Progenitor cell of endocrine pancreas (in vitro differentiated cells): ENCODE results near the gene TIMM17A. TPM values are rescaled to one million over a fixed set of nuclear protein-coding genes. Genes with fewer than 3 reads are reported as not detected.
A peak's percentile ranks its signal among the peaks of the same experiment; 100 is the strongest.

Experiments
- DNase-seq: peaks from one replicate; pipeline ENCODE4 v3.0.0; 2021; ENCODE audit warnings: low spot score; ENCODE audit not compliant: unreplicated experiment
- H3K27ac Mint-ChIP-seq: 2 replicates; pipeline ENCODE4 v1.8.0; 2021; ENCODE audit warnings: mild to moderate bottlenecking, moderate library complexity, mixed read lengths
- H3K27me3 Mint-ChIP-seq: 2 replicates; pipeline ENCODE4 v1.8.0; 2021; ENCODE audit warnings: mixed read lengths
- H3K36me3 Mint-ChIP-seq: 2 replicates; pipeline ENCODE4 v1.8.0; 2022; ENCODE audit warnings: mixed read lengths; ENCODE audit not compliant: insufficient read depth
- H3K4me1 Mint-ChIP-seq: 2 replicates; pipeline ENCODE4 v1.8.0; 2021; ENCODE audit warnings: low read depth, mixed read lengths
- H3K4me3 Mint-ChIP-seq: 2 replicates; pipeline ENCODE4 v1.8.0; 2021; ENCODE audit warnings: low read depth, mild to moderate bottlenecking, moderate library complexity, mixed read lengths
- H3K9me3 Mint-ChIP-seq: 2 replicates; pipeline ENCODE4 v1.8.0; 2021; ENCODE audit warnings: low read depth, mixed read lengths
- total RNA-seq: library from RNA; stranded (reverse); gene quantifications from 2 replicates; pipeline ENCODE4 v1.2.1, GENCODE V29; 2021
- TF ChIP-seq, protein P1 (sequence below): fragments of 200-600 bp; sonication (generic); IDR thresholded peaks from one replicate; pipeline ENCODE4 v1.5.0; 2021; ENCODE audit warnings: antibody characterized with exemption, mild to moderate bottlenecking; ENCODE audit not compliant: unreplicated experiment

The TIMM17A gene
- total RNA-seq, 1 donor from 2014 or later, result 43.5 TPM

DNA sequence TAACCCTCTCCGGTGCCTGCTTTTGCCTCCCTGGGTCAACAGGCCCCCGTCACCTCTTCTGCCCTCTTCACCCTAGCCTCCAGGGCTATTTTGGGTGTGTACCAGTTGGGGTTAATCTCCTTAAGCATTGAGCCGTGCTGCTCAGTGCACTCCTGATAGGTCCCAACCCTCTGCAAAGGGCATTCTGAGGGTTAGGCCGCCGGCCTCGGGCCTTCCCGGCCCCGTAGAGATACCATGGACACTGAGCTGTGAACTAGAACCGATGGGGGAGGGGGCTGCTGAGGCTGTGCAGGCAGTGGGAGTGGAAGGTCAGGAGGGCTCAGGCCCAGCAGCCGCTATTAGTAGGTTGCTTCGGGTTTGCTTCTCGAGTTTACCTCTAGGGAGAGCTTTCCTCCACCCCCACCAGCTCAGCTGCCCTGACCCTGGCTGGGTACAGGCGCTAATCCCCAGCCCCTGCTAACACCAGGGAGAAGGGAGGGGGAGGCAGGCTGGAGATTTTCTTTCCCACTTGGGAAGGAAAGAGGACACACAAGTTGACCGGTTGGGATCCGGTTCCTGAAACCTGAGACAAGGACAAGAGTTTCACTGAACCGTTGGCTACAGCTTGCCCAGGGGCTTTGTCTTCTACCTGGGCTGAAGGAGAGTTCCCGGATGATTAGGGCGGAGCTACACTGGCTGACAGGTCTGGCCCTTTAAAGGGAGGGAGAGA is 13.7 kb upstream of the TIMM17A start:
- peaks cover 29% of the 10 kb centered on the region for H3K4me1 Mint-ChIP-seq
- TF ChIP-seq, protein P1, sequence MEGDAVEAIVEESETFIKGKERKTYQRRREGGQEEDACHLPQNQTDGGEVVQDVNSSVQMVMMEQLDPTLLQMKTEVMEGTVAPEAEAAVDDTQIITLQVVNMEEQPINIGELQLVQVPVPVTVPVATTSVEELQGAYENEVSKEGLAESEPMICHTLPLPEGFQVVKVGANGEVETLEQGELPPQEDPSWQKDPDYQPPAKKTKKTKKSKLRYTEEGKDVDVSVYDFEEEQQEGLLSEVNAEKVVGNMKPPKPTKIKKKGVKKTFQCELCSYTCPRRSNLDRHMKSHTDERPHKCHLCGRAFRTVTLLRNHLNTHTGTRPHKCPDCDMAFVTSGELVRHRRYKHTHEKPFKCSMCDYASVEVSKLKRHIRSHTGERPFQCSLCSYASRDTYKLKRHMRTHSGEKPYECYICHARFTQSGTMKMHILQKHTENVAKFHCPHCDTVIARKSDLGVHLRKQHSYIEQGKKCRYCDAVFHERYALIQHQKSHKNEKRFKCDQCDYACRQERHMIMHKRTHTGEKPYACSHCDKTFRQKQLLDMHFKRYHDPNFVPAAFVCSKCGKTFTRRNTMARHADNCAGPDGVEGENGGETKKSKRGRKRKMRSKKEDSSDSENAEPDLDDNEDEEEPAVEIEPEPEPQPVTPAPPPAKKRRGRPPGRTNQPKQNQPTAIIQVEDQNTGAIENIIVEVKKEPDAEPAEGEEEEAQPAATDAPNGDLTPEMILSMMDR, result no peak
- H3K27me3 Mint-ChIP-seq, result peaks cover 19% of the 10 kb centered on the region
- no peaks in the 10 kb centered on the region for H3K36me3 Mint-ChIP-seq
- peak overlapping the region; percentile 45 for H3K4me3 Mint-ChIP-seq
- H3K27ac Mint-ChIP-seq, result peak overlapping the region; percentile 98
- peak; percentile 34 for DNase-seq
- H3K9me3 Mint-ChIP-seq, result no peaks in the 10 kb centered on the region

DNA sequence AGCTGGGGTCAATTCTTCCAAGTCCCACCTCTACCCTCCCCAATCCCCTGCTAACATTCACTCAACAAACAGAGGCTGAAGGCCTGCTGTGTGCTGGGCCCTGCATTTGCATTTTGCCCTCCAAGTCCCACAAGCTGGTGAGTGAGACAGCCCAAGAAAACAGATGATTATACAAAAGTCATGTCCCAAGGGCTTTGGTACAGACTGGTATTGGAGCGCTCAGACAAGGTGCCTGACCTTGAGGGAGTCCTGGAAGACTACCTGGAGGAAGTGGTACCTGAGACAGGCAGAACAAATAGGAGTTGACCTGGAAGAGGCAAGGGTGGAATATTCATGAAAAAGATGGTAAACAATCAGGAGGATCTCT is 13.2 kb upstream of the TIMM17A start:
- Mint-ChIP-seq H3K27ac (peak overlapping the region; percentile 98), H3K36me3 (no peaks in the 10 kb centered on the region), H3K9me3 (no peaks in the 10 kb centered on the region), H3K4me3 (no peak overlapping the region), H3K4me1 (peaks cover 29% of the 10 kb centered on the region), H3K27me3 (peaks cover 25% of the 10 kb centered on the region)
- DNase-seq, result no peak
- TF ChIP-seq, protein P1, result no peak

DNA sequence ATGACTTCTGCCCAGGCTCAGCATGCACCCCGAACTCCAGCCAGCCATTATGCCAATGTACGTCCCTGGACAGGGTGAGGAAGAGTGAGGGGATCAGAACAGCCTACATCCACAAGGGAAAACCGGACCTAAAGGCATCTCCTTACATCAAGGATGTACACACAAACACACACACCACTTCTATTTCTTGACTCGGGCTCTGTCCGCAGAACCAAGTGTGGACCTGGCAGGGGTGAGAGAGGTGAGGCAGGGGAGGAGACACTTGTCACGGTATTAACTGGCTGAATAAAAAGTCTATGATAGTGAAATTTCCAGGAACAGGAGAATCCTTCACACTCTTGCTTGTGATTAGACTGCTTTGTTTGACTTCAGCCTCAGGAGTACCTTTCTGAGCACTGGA is 11.3 kb upstream of the TIMM17A start:
- no peak for DNase-seq
- Mint-ChIP-seq H3K27ac (no peak overlapping the region), H3K27me3 (peaks cover 39% of the 10 kb centered on the region), H3K4me3 (no peak overlapping the region), H3K9me3 (no peaks in the 10 kb centered on the region), H3K36me3 (no peaks in the 10 kb centered on the region), H3K4me1 (peaks cover 26% of the 10 kb centered on the region)
- TF ChIP-seq, protein P1, result no peak

DNA sequence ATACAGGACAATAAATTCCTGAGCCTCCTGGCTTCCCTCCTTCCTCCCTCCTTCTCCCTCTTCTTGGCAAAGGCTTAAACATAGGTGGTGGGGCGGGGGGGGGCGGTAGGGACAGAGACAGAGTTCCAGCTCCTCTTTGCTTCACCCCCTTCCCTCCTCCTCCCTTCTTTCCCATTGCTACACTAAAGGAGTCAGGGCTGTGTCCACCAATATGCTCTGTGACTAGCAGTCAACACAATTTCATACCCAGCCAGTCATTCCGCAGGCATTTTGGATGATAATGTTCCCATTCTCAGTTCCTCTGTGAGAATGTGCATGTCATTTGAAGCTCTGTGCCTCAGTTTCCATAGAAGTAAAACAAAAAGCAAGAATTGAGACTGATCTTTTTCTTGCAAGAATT is 10.7 kb upstream of the TIMM17A start:
- Mint-ChIP-seq H3K4me3 (no peak overlapping the region), H3K27ac (no peak overlapping the region), H3K9me3 (no peaks in the 10 kb centered on the region), H3K27me3 (peaks cover 40% of the 10 kb centered on the region), H3K4me1 (peaks cover 20% of the 10 kb centered on the region), H3K36me3 (no peaks in the 10 kb centered on the region)
- TF ChIP-seq, protein P1, result no peak
- DNase-seq, result no peak

DNA sequence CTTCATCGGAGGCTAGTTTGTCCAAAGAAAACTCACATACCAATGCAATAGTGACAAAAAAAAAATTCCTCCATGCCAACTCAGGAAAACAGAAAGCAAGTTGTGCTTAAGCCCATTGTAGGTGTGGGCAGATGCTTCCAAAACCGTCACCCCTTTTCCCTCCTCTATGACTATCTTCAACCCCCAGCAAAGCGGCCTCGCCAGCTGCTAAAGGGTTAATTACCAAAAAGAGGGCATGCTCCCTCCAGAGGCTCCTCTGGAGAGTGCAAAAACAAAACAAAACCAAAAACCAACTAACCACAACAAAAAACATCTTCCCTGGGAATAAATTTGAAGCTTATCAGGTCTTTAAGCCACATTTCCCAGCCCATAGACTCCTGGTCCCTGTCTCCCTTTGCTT is 10.1 kb upstream of the TIMM17A start:
- no peak overlapping the region for H3K4me3 Mint-ChIP-seq
- peaks cover 40% of the 10 kb centered on the region for H3K27me3 Mint-ChIP-seq
- no peaks in the 10 kb centered on the region for H3K9me3 Mint-ChIP-seq
- no peaks in the 10 kb centered on the region for H3K36me3 Mint-ChIP-seq
- no peak overlapping the region for H3K27ac Mint-ChIP-seq
- TF ChIP-seq, protein P1, result peak; percentile 16
- H3K4me1 Mint-ChIP-seq, result peaks cover 16% of the 10 kb centered on the region
- DNase-seq, result no peak
